ENCODE measurements around the gene CCDC51.

CCDC51 gene

GRCh38 chr3:48400824-48401433, 39.0 kb downstream of the CCDC51 start:
- TF ChIP-seq, protein P1, sequence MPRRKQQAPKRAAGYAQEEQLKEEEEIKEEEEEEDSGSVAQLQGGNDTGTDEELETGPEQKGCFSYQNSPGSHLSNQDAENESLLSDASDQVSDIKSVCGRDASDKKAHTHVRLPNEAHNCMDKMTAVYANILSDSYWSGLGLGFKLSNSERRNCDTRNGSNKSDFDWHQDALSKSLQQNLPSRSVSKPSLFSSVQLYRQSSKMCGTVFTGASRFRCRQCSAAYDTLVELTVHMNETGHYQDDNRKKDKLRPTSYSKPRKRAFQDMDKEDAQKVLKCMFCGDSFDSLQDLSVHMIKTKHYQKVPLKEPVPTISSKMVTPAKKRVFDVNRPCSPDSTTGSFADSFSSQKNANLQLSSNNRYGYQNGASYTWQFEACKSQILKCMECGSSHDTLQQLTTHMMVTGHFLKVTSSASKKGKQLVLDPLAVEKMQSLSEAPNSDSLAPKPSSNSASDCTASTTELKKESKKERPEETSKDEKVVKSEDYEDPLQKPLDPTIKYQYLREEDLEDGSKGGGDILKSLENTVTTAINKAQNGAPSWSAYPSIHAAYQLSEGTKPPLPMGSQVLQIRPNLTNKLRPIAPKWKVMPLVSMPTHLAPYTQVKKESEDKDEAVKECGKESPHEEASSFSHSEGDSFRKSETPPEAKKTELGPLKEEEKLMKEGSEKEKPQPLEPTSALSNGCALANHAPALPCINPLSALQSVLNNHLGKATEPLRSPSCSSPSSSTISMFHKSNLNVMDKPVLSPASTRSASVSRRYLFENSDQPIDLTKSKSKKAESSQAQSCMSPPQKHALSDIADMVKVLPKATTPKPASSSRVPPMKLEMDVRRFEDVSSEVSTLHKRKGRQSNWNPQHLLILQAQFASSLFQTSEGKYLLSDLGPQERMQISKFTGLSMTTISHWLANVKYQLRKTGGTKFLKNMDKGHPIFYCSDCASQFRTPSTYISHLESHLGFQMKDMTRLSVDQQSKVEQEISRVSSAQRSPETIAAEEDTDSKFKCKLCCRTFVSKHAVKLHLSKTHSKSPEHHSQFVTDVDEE (CRISPR knock-in tag; IDR thresholded peaks at IDR 0.05), result no peak
- TF ChIP-seq ISL1 (CRISPR knock-in tag; IDR thresholded peaks at IDR 0.05) (no peak), TOX (CRISPR knock-in tag; IDR thresholded peaks at IDR 0.05; ENCODE audit: borderline replicate concordance) (no peak), POU6F1 (CRISPR knock-in tag; IDR thresholded peaks at IDR 0.05; ENCODE audit: borderline replicate concordance, low read depth) (no peak), PPARA (CRISPR knock-in tag; IDR thresholded peaks at IDR 0.05; ENCODE audit: borderline replicate concordance) (no peak), ESRRG (CRISPR knock-in tag; IDR thresholded peaks at IDR 0.05) (no peak)
- peak; percentile 70 for ATAC-seq

GRCh38 chr3:48399387-48400172, 40.3 kb downstream of the CCDC51 start:
- no peak for TF ChIP-seq ZNF70 (CRISPR knock-in tag; IDR thresholded peaks at IDR 0.05)
- TF ChIP-seq, protein P1 (CRISPR knock-in tag; IDR thresholded peaks at IDR 0.05), result no peak
- TF ChIP-seq OSR1 (CRISPR knock-in tag; IDR thresholded peaks at IDR 0.05), result no peak
- TF ChIP-seq ZNF565 (CRISPR knock-in tag; conservative IDR thresholded peaks at IDR 0.05; ENCODE audit: low read depth), result no peak
- no peak for TF ChIP-seq BACH2 (CRISPR knock-in tag; IDR thresholded peaks at IDR 0.05; ENCODE audit: borderline replicate concordance)
- TF ChIP-seq, protein P2, sequence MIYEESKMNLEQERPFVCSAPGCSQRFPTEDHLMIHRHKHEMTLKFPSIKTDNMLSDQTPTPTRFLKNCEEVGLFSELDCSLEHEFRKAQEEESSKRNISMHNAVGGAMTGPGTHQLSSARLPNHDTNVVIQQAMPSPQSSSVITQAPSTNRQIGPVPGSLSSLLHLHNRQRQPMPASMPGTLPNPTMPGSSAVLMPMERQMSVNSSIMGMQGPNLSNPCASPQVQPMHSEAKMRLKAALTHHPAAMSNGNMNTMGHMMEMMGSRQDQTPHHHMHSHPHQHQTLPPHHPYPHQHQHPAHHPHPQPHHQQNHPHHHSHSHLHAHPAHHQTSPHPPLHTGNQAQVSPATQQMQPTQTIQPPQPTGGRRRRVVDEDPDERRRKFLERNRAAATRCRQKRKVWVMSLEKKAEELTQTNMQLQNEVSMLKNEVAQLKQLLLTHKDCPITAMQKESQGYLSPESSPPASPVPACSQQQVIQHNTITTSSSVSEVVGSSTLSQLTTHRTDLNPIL (CRISPR knock-in tag; IDR thresholded peaks at IDR 0.05; ENCODE audit: low read depth), result no peak
- TF ChIP-seq SNAI2 (CRISPR knock-in tag; IDR thresholded peaks at IDR 0.05), result no peak
- TF ChIP-seq ZC3H10 (CRISPR knock-in tag; IDR thresholded peaks at IDR 0.05), result no peak
- no peak for TF ChIP-seq POU6F1 (CRISPR knock-in tag; IDR thresholded peaks at IDR 0.05; ENCODE audit: borderline replicate concordance, low read depth)
- no peak for TF ChIP-seq ESRRG (CRISPR knock-in tag; IDR thresholded peaks at IDR 0.05)
- TF ChIP-seq ARNTL (CRISPR knock-in tag; IDR thresholded peaks at IDR 0.05; ENCODE audit: borderline replicate concordance, low read depth), result no peak
- no peak for TF ChIP-seq TOX (CRISPR knock-in tag; IDR thresholded peaks at IDR 0.05; ENCODE audit: borderline replicate concordance)
- no peak for TF ChIP-seq PPARA (CRISPR knock-in tag; IDR thresholded peaks at IDR 0.05; ENCODE audit: borderline replicate concordance)
- TF ChIP-seq RARB (CRISPR knock-in tag; IDR thresholded peaks at IDR 0.05), result no peak
- TF ChIP-seq TCF4 (CRISPR knock-in tag; IDR thresholded peaks at IDR 0.05; ENCODE audit: borderline replicate concordance), result no peak
- TF ChIP-seq PATZ1 (CRISPR knock-in tag; IDR thresholded peaks at IDR 0.05; ENCODE audit: borderline replicate concordance), result no peak
- no peak for TF ChIP-seq CSDC2 (CRISPR knock-in tag; IDR thresholded peaks at IDR 0.05)
- no peak for TF ChIP-seq GLIS3 (CRISPR knock-in tag; IDR thresholded peaks at IDR 0.05)
- TF ChIP-seq ZFP3 (CRISPR knock-in tag; IDR thresholded peaks at IDR 0.05), result no peak
- ATAC-seq, result 0 out of 3 replicates have a peak, but pooled peaks have one; percentile 5

All from SK-N-SH treated with all-trans-retinoic acid at 6 μM for 48 hours (cell line).